Testis (tissue), 2 donors: ENCODE measurements around the gene TAAR6.

Experiments used
- POLR2A ChIP-seq: fragments of 450-650 bp; IDR thresholded peaks from one replicate; pipeline ENCODE4 v1.6.1; 2017; ENCODE audit warnings: antibody characterized with exemption, mild to moderate bottlenecking, moderate library complexity
- TF ChIP-seq, protein P1 (sequence below), 3 experiments: fragments of 450-650 bp in 2 of 3; fragments of 200-600 bp in 1 of 3; sonication (generic) in 1 of 3; IDR thresholded peaks; one replicate each; pipeline ENCODE4 v1.5.1; 2016 to 2019; ENCODE audit warnings: antibody characterized with exemption in 3 of 3, mild to moderate bottlenecking in 2 of 3, moderate library complexity in 1 of 3

GRCh38 chr6:132596201-132596600 is 26.1 kb downstream of the TAAR6 start:
- TF ChIP-seq, protein P1, sequence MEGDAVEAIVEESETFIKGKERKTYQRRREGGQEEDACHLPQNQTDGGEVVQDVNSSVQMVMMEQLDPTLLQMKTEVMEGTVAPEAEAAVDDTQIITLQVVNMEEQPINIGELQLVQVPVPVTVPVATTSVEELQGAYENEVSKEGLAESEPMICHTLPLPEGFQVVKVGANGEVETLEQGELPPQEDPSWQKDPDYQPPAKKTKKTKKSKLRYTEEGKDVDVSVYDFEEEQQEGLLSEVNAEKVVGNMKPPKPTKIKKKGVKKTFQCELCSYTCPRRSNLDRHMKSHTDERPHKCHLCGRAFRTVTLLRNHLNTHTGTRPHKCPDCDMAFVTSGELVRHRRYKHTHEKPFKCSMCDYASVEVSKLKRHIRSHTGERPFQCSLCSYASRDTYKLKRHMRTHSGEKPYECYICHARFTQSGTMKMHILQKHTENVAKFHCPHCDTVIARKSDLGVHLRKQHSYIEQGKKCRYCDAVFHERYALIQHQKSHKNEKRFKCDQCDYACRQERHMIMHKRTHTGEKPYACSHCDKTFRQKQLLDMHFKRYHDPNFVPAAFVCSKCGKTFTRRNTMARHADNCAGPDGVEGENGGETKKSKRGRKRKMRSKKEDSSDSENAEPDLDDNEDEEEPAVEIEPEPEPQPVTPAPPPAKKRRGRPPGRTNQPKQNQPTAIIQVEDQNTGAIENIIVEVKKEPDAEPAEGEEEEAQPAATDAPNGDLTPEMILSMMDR (IDR thresholded peaks at IDR 0.05): no peak
- TF ChIP-seq POLR2A: no peak
